Measurements from ENCODE around the gene MAP4K4.

The MAP4K4 gene

GRCh38 chr2:101794141-101794540 lies 96.6 kb downstream of the MAP4K4 start:
- H3K79me2 ChIP-seq (ENCODE audit: insufficient read depth, low read length) = peaks cover 88% of the 10 kb centered on the region
- no peak overlapping the region for H2AFZ ChIP-seq (ENCODE audit: low read length)
- no peak overlapping the region for H3K4me2 ChIP-seq (ENCODE audit: low read depth, low read length, poor library complexity, severe bottlenecking)
- peaks cover 5% of the 10 kb centered on the region for H3K4me1 ChIP-seq (ENCODE audit: insufficient read depth, low read length, poor library complexity, severe bottlenecking)
- H3K4me3 ChIP-seq (ENCODE audit: low read length, poor library complexity, severe bottlenecking) = no peak overlapping the region
- no peaks in the 10 kb centered on the region for H3F3A ChIP-seq (ENCODE audit: low read depth)
- TF ChIP-seq EZH2phosphoT487 (IDR thresholded peaks at IDR 0.05; ENCODE audit: borderline replicate concordance) (no peak), CTCF (conservative IDR thresholded peaks at IDR 0.05; ENCODE audit: low read length) (no peak)
- no peak overlapping the region for H3K9ac ChIP-seq (ENCODE audit: low read depth, low read length, poor library complexity, severe bottlenecking)
- no peaks in the 10 kb centered on the region for H3K9me3 ChIP-seq (ENCODE audit: insufficient read depth, low read depth, low read length)
- peaks cover 26% of the 10 kb centered on the region; the same call in 1 of the 2 replicates for H3K36me3 ChIP-seq (ENCODE audit: insufficient read depth, low read length)
- H3K27me3 ChIP-seq (ENCODE audit: insufficient read depth, low read length, poor library complexity, severe bottlenecking) = no peaks in the 10 kb centered on the region
- peaks cover 47% of the 10 kb centered on the region for H4K20me1 ChIP-seq (ENCODE audit: insufficient read depth, low read length, poor library complexity, severe bottlenecking)
- H3K9me2 ChIP-seq (replicated peaks; ENCODE audit: low read depth, low read length) = no peaks in the 10 kb centered on the region

- Histone ChIP-seq H3K79me2 (ENCODE audit: insufficient read depth, low read length) (peaks cover 88% of the 10 kb centered on the region), H4K20me1 (ENCODE audit: insufficient read depth, low read length, poor library complexity, severe bottlenecking) (peaks cover 49% of the 10 kb centered on the region)
- TF ChIP-seq CTCF (conservative IDR thresholded peaks at IDR 0.05; ENCODE audit: low read length) (no peak), EZH2phosphoT487 (IDR thresholded peaks at IDR 0.05; ENCODE audit: borderline replicate concordance) (no peak)
These were observed 97.5 kb downstream of the MAP4K4 start for GRCh38 chr2:101795033-101795432.

GRCh38 chr2:101796825-101797600 lies 99.5 kb downstream of the MAP4K4 start:
- Histone ChIP-seq H3K4me2 (ENCODE audit: low read depth, low read length, poor library complexity, severe bottlenecking) (no peak overlapping the region), H3F3A (ENCODE audit: low read depth) (no peaks in the 10 kb centered on the region), H3K36me3 (ENCODE audit: insufficient read depth, low read length) (peaks cover 14% of the 10 kb centered on the region; the same call in 1 of the 2 replicates), H3K9me2 (replicated peaks; ENCODE audit: low read depth, low read length) (no peaks in the 10 kb centered on the region), H2AFZ (ENCODE audit: low read length) (no peak overlapping the region), H3K79me2 (ENCODE audit: insufficient read depth, low read length) (peaks cover 93% of the 10 kb centered on the region), H3K9me3 (ENCODE audit: insufficient read depth, low read depth, low read length) (no peaks in the 10 kb centered on the region), H4K20me1 (ENCODE audit: insufficient read depth, low read length, poor library complexity, severe bottlenecking) (peaks cover 52% of the 10 kb centered on the region), H3K4me3 (ENCODE audit: low read length, poor library complexity, severe bottlenecking) (no peak overlapping the region), H3K27me3 (ENCODE audit: insufficient read depth, low read length, poor library complexity, severe bottlenecking) (no peaks in the 10 kb centered on the region), H3K9ac (ENCODE audit: low read depth, low read length, poor library complexity, severe bottlenecking) (no peak overlapping the region), H3K4me1 (ENCODE audit: insufficient read depth, low read length, poor library complexity, severe bottlenecking) (peaks cover 9% of the 10 kb centered on the region)
- TF ChIP-seq CTCF (conservative IDR thresholded peaks at IDR 0.05; ENCODE audit: low read length) = no peak
- no peak for TF ChIP-seq EZH2phosphoT487 (IDR thresholded peaks at IDR 0.05; ENCODE audit: borderline replicate concordance)

More at GRCh38 chr2:101795033-101795432, 97.5 kb downstream of the MAP4K4 start:
- Histone ChIP-seq H3K4me1 (ENCODE audit: insufficient read depth, low read length, poor library complexity, severe bottlenecking) (peaks cover 9% of the 10 kb centered on the region), H3K27me3 (ENCODE audit: insufficient read depth, low read length, poor library complexity, severe bottlenecking) (no peaks in the 10 kb centered on the region), H3K36me3 (ENCODE audit: insufficient read depth, low read length) (peaks cover 26% of the 10 kb centered on the region; the same call in 1 of the 2 replicates), H3K9me2 (replicated peaks; ENCODE audit: low read depth, low read length) (no peaks in the 10 kb centered on the region), H3K4me3 (ENCODE audit: low read length, poor library complexity, severe bottlenecking) (no peak overlapping the region), H3F3A (ENCODE audit: low read depth) (no peaks in the 10 kb centered on the region), H3K4me2 (ENCODE audit: low read depth, low read length, poor library complexity, severe bottlenecking) (no peak overlapping the region), H3K9me3 (ENCODE audit: insufficient read depth, low read depth, low read length) (no peaks in the 10 kb centered on the region), H2AFZ (ENCODE audit: low read length) (no peak overlapping the region), H3K9ac (ENCODE audit: low read depth, low read length, poor library complexity, severe bottlenecking) (no peak overlapping the region)
